Measurements from ENCODE around the gene AIG1. TPM values are rescaled to one million over a fixed set of nuclear protein-coding genes. Genes with fewer than 3 reads are reported as not detected.

The AIG1 gene
- polyA plus RNA-seq, 1 donor from 2014 or later = 23.2 TPM

- Histone ChIP-seq H3K9ac (ENCODE audit: low read length) (no peak overlapping the region), H3K36me3 (ENCODE audit: insufficient read depth, low read length) (no peaks in the 10 kb centered on the region), H4K20me1 (ENCODE audit: insufficient read depth) (no peaks in the 10 kb centered on the region), H2AFZ (ENCODE audit: low read depth, low read length) (no peak overlapping the region), H3K4me3 (ENCODE audit: low read length) (no peak overlapping the region), H3K9me3 (ENCODE audit: low read length) (no peaks in the 10 kb centered on the region), H3K9me2 (ENCODE audit: insufficient read depth, low read length) (no peaks in the 10 kb centered on the region), H3K27me3 (ENCODE audit: insufficient read depth, low read depth, low read length) (no peaks in the 10 kb centered on the region), H3K79me2 (replicated peaks; ENCODE audit: insufficient read depth, low read length) (no peaks in the 10 kb centered on the region), H3K4me2 (ENCODE audit: low read length) (no peak overlapping the region), H3F3A (ENCODE audit: insufficient read depth, low read length, poor library complexity, severe bottlenecking) (no peaks in the 10 kb centered on the region), H3K27ac (ENCODE audit: low read length) (no peak overlapping the region)
- no peak for TF ChIP-seq REST (IDR thresholded peaks at IDR 0.05; ENCODE audit: borderline replicate concordance)
Observed at GRCh38 chr6:143115728-143116127, 55.0 kb downstream of the AIG1 start.

- Histone ChIP-seq H3K79me2 (replicated peaks; ENCODE audit: insufficient read depth, low read length) (no peaks in the 10 kb centered on the region), H3K9me2 (ENCODE audit: insufficient read depth, low read length) (no peaks in the 10 kb centered on the region), H3F3A (ENCODE audit: insufficient read depth, low read length, poor library complexity, severe bottlenecking) (no peaks in the 10 kb centered on the region), H3K9ac (ENCODE audit: low read length) (no peak overlapping the region), H3K36me3 (ENCODE audit: insufficient read depth, low read length) (no peaks in the 10 kb centered on the region), H3K27me3 (ENCODE audit: insufficient read depth, low read depth, low read length) (no peaks in the 10 kb centered on the region), H3K4me3 (ENCODE audit: low read length) (no peak overlapping the region), H4K20me1 (ENCODE audit: insufficient read depth) (no peaks in the 10 kb centered on the region), H3K9me3 (ENCODE audit: low read length) (no peaks in the 10 kb centered on the region), H3K4me2 (ENCODE audit: low read length) (no peak overlapping the region), H3K27ac (ENCODE audit: low read length) (no peak overlapping the region), H2AFZ (ENCODE audit: low read depth, low read length) (no peak overlapping the region)
- TF ChIP-seq REST (IDR thresholded peaks at IDR 0.05; ENCODE audit: borderline replicate concordance) = no peak
- TF ChIP-seq EP300 (conservative IDR thresholded peaks at IDR 0.05; ENCODE audit: poor library complexity, severe bottlenecking) = no peak
- TF ChIP-seq TAF1 (IDR thresholded peaks at IDR 0.05; ENCODE audit: low read depth) = no peak
- no peak for TF ChIP-seq POLR2AphosphoS5 (IDR thresholded peaks at IDR 0.05)
- no peak for TF ChIP-seq RAD21 (conservative IDR thresholded peaks at IDR 0.05)
- no peak for TF ChIP-seq EZH2 (IDR thresholded peaks at IDR 0.05; ENCODE audit: borderline replicate concordance, insufficient read depth, low read length, poor library complexity, severe bottlenecking)
- TF ChIP-seq MXI1 (conservative IDR thresholded peaks at IDR 0.05; ENCODE audit: poor library complexity, severe bottlenecking) = no peak
- TF ChIP-seq SMC3 (conservative IDR thresholded peaks at IDR 0.05; ENCODE audit: poor library complexity) = no peak
- TF ChIP-seq CTCF (IDR thresholded peaks at IDR 0.05; ENCODE audit: poor library complexity, severe bottlenecking) = no peak
Observed at GRCh38 chr6:143117108-143117507, 56.4 kb downstream of the AIG1 start.
